Peyer's patch (tissue), 4 donors: ENCODE measurements around the gene DNASE1L2.

Experiments
- POLR2A ChIP-seq, 2 donors: fragments of 450-650 bp; IDR thresholded peaks; one replicate each; pipeline ENCODE4 v1.5.1; 2017; ENCODE audit warnings: antibody characterized with exemption in 2 of 2, mild to moderate bottlenecking in 2 of 2, moderate library complexity in 2 of 2
- TF ChIP-seq, protein P1 (sequence below), 6 experiments: fragments of 450-650 bp in 4 of 6; fragments of 200-600 bp in 2 of 6; sonication (generic) in 1 of 6; IDR thresholded peaks; one replicate each; pipeline ENCODE4 v1.5.1; 2017 to 2019; ENCODE audit warnings: antibody characterized with exemption in 6 of 6, mild to moderate bottlenecking in 3 of 6, moderate library complexity in 1 of 6

DNA sequence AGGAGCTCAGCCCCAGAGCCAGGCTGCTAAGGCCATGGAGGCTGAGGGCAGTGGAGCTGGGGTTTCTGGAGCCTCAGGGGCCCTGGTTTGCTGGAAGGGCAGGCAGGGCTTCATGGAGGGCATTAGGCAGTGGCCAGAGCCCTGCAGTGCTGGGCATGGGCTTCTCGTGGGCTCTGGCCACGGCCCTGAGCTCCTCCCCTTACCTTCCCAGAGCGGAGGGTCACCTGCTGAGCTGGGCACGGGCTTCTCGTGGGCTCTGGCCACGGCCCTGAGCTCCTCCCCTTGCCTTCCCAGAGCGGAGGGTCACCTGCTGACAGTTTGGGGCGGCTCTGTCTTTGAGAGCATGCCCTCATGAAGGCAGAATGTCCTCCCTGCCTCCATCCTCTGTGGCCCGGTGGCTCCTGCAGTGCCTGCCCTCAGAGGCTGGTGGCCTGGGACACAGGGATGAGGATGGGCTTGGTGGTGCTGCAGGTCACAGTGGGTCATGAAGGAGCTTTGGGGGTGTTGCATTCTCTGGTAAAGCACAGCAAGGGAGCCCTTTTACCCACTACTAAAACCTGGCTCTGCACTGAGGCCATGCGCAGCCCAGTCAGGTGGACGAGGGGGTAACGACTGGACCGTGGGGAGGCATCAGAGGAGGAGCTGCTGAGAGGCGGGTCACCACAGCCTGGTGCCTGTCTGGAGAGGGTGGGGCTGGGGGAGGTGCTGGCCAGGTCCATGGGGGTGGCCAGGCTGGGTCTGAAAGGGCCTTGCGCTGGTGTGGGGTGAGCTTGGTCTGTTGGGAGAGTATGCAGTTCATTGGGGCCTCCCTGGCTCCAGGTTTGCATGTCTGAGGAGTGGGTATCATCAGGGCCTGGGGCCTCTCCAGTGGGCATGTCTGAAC is 34.6 kb downstream of the DNASE1L2 start:
- TF ChIP-seq, protein P1, sequence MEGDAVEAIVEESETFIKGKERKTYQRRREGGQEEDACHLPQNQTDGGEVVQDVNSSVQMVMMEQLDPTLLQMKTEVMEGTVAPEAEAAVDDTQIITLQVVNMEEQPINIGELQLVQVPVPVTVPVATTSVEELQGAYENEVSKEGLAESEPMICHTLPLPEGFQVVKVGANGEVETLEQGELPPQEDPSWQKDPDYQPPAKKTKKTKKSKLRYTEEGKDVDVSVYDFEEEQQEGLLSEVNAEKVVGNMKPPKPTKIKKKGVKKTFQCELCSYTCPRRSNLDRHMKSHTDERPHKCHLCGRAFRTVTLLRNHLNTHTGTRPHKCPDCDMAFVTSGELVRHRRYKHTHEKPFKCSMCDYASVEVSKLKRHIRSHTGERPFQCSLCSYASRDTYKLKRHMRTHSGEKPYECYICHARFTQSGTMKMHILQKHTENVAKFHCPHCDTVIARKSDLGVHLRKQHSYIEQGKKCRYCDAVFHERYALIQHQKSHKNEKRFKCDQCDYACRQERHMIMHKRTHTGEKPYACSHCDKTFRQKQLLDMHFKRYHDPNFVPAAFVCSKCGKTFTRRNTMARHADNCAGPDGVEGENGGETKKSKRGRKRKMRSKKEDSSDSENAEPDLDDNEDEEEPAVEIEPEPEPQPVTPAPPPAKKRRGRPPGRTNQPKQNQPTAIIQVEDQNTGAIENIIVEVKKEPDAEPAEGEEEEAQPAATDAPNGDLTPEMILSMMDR (IDR thresholded peaks at IDR 0.05): no peak
- TF ChIP-seq POLR2A (IDR thresholded peaks at IDR 0.05): no peak
